H9 (cell line): ENCODE measurements around the gene PHKA2. TPM values are rescaled to one million over a fixed set of nuclear protein-coding genes. Genes with fewer than 3 reads are reported as not detected.

Source experiments
- DNase-seq: peaks from one replicate; pipeline ENCODE4 v3.0.0-alpha.2; 2017
- H2AFZ ChIP-seq: one replicate; pipeline ENCODE4 v1.6.1; 2013; ENCODE audit warnings: mild to moderate bottlenecking, low read length, control low read depth, moderate library complexity
- H2AK5ac ChIP-seq: 2 replicates; pipeline ENCODE4 v1.6.1; 2013; ENCODE audit warnings: low read length, control low read depth, mixed read lengths; ENCODE audit not compliant: insufficient read length
- H2BK120ac ChIP-seq: one replicate; pipeline ENCODE4 v1.6.1; 2013; ENCODE audit warnings: low read depth, mild to moderate bottlenecking, low read length, control low read depth, inconsistent platforms; ENCODE audit not compliant: poor library complexity, severe bottlenecking
- H2BK12ac ChIP-seq: 2 replicates; pipeline ENCODE4 v1.6.1; 2013; ENCODE audit warnings: low read length, control low read depth, mixed read lengths, low read depth; ENCODE audit not compliant: insufficient read length
- H2BK15ac ChIP-seq: 2 replicates; pipeline ENCODE4 v1.6.1; 2013; ENCODE audit warnings: low read depth, low read length, control low read depth
- H2BK20ac ChIP-seq: one replicate; pipeline ENCODE4 v1.6.1; 2013; ENCODE audit warnings: low read depth, mild to moderate bottlenecking, low read length, control low read depth, inconsistent platforms; ENCODE audit not compliant: poor library complexity, severe bottlenecking
- H2BK5ac ChIP-seq: 2 replicates; pipeline ENCODE4 v1.6.1; 2013; ENCODE audit warnings: low read length, control low read depth, mixed read lengths; ENCODE audit not compliant: insufficient read length
- H3K14ac ChIP-seq: 2 replicates; pipeline ENCODE4 v1.6.1; 2013; ENCODE audit warnings: low read length, control low read depth; ENCODE audit not compliant: insufficient read depth
- H3K18ac ChIP-seq: 2 replicates; pipeline ENCODE4 v1.6.1; 2013; ENCODE audit warnings: low read depth, mild to moderate bottlenecking, mixed read lengths, low read length, control low read depth; ENCODE audit not compliant: insufficient read length
- H3K23ac ChIP-seq: 2 replicates; pipeline ENCODE4 v1.6.1; 2013; ENCODE audit warnings: low read length, control low read depth, mixed read lengths, low read depth; ENCODE audit not compliant: insufficient read length
- H3K23me2 ChIP-seq: 2 replicates; pipeline ENCODE4 v1.6.1; 2013; ENCODE audit warnings: low read depth, mild to moderate bottlenecking, mixed read lengths, low read length, control low read depth; ENCODE audit not compliant: insufficient read length, poor library complexity, severe bottlenecking
- H3K27ac ChIP-seq: 2 replicates; pipeline ENCODE4 v1.5.1; 2013; ENCODE audit warnings: low read length, control low read depth, mixed read lengths, low read depth; ENCODE audit not compliant: insufficient read length
- H3K27me3 ChIP-seq: 2 replicates; pipeline ENCODE4 v1.6.1; 2013; ENCODE audit warnings: low read length, control low read depth, inconsistent platforms; ENCODE audit not compliant: insufficient read depth
- H3K4ac ChIP-seq: 2 replicates; pipeline ENCODE4 v1.6.1; 2013; ENCODE audit warnings: low read depth, mild to moderate bottlenecking, control low read depth, inconsistent platforms, low read length, moderate library complexity
- H3K4me1 ChIP-seq: 2 replicates; pipeline ENCODE4 v1.6.1; 2013; ENCODE audit warnings: low read length, control low read depth, inconsistent platforms; ENCODE audit not compliant: insufficient read depth
- H3K4me2 ChIP-seq: 2 replicates; pipeline ENCODE4 v1.6.1; 2013; ENCODE audit warnings: low read length, control low read depth, mixed read lengths; ENCODE audit not compliant: insufficient read length, insufficient read depth
- H3K56ac ChIP-seq: 2 replicates; pipeline ENCODE4 v1.6.1; 2013; ENCODE audit warnings: low read depth, mild to moderate bottlenecking, mixed read lengths, low read length, control low read depth; ENCODE audit not compliant: insufficient read length
- H3K79me1 ChIP-seq: 2 replicates; pipeline ENCODE4 v1.6.1; 2013; ENCODE audit warnings: low read depth, mild to moderate bottlenecking, moderate library complexity, low read length, control low read depth, inconsistent platforms; ENCODE audit not compliant: insufficient read depth, poor library complexity, severe bottlenecking
- H3K79me2 ChIP-seq: 2 replicates; pipeline ENCODE4 v1.6.1; 2013; ENCODE audit warnings: low read length, control low read depth, inconsistent platforms; ENCODE audit not compliant: insufficient read depth
- H3K9ac ChIP-seq: 2 replicates; pipeline ENCODE4 v1.6.1; 2013; ENCODE audit warnings: low read length, control low read depth, mixed read lengths; ENCODE audit not compliant: insufficient read length; ENCODE audit errors: extremely low read depth
- H3K9me3 ChIP-seq: one replicate; pipeline ENCODE4 v1.6.1; 2013; ENCODE audit warnings: low read depth, low read length, inconsistent platforms; ENCODE audit not compliant: control insufficient read depth
- H3T11ph ChIP-seq: one replicate; pipeline ENCODE4 v1.6.1; 2013; ENCODE audit warnings: mild to moderate bottlenecking, low read length, control low read depth, inconsistent platforms
- H4K20me1 ChIP-seq: one replicate; pipeline ENCODE4 v1.6.1; 2013; ENCODE audit not compliant: control insufficient read depth, insufficient read length, insufficient read depth
- H4K5ac ChIP-seq: 2 replicates; pipeline ENCODE4 v1.6.1; 2013; ENCODE audit warnings: low read depth, mild to moderate bottlenecking, mixed read lengths, low read length, control low read depth; ENCODE audit not compliant: insufficient read length
- H4K8ac ChIP-seq: replicated peaks from 2 replicates; pipeline ENCODE4 v1.6.1; 2013; ENCODE audit warnings: low read length, control low read depth, mixed read lengths, low read depth; ENCODE audit not compliant: insufficient read length
- H4K91ac ChIP-seq: 2 replicates; pipeline ENCODE4 v1.6.1; 2013; ENCODE audit warnings: low read depth, mild to moderate bottlenecking, moderate library complexity, mixed read lengths, low read length, control low read depth; ENCODE audit not compliant: insufficient read length
- H3K27ac Mint-ChIP-seq, 3 experiments: 2 replicates in 2 of 3; 3 replicates in 1 of 3; pipeline ENCODE4 v1.8.0; 2020 to 2021; ENCODE audit warnings: mixed read lengths in 3 of 3, mild to moderate bottlenecking in 1 of 3, moderate library complexity in 1 of 3
- H3K27me3 Mint-ChIP-seq: 2 replicates; pipeline ENCODE4 v1.8.0; 2021; ENCODE audit warnings: low read depth, mild to moderate bottlenecking, moderate library complexity, mixed read lengths
- H3K36me3 Mint-ChIP-seq, 3 experiments: 2 replicates in 2 of 3; 3 replicates in 1 of 3; pipeline ENCODE4 v1.8.0; 2020 to 2021; ENCODE audit warnings: low read depth in 3 of 3, mixed read lengths in 3 of 3; ENCODE audit not compliant: insufficient read depth in 1 of 3
- H3K4me1 Mint-ChIP-seq, 2 experiments: 2 replicates each; pipeline ENCODE4 v1.8.0; 2020; ENCODE audit warnings: mixed read lengths in 2 of 2
- H3K4me3 Mint-ChIP-seq, 2 experiments: 2 replicates in 1 of 2; 3 replicates in 1 of 2; pipeline ENCODE4 v1.8.0; 2020 to 2021; ENCODE audit warnings: mild to moderate bottlenecking in 2 of 2, mixed read lengths in 2 of 2, moderate library complexity in 1 of 2
- H3K9me3 Mint-ChIP-seq, 2 experiments: 2 replicates in 1 of 2; 3 replicates in 1 of 2; pipeline ENCODE4 v1.8.0; 2020; ENCODE audit warnings: mild to moderate bottlenecking in 2 of 2, mixed read lengths in 2 of 2, moderate library complexity in 1 of 2
- CTCF ChIP-seq: fragments of 200-600 bp; sonication (generic); conservative IDR thresholded peaks from 3 replicates; pipeline ENCODE4 v1.8.0; 2021; ENCODE audit warnings: antibody characterized with exemption, mild to moderate bottlenecking
- WGBS: extraction: QIAGEN DNeasy Blood & Tissue Kit; methylation state at CpG from one replicate; pipeline ENCODE4 v1.1.7; 2013; ENCODE audit warnings: missing lambda C conversion rate, low lambda C conversion rate, mixed read lengths; ENCODE audit not compliant: insufficient read length; ENCODE audit errors: extremely low coverage; 5-methylcytosine and 5-hydroxymethylcytosine counted together
- total RNA-seq: library from RNA; stranded (reverse); gene quantifications from 2 replicates; pipeline ENCODE4 v1.2.1, GENCODE V29; 2021

The PHKA2 gene
- total RNA-seq, 1 experiment from 2014 or later, result 24.2 TPM

DNA sequence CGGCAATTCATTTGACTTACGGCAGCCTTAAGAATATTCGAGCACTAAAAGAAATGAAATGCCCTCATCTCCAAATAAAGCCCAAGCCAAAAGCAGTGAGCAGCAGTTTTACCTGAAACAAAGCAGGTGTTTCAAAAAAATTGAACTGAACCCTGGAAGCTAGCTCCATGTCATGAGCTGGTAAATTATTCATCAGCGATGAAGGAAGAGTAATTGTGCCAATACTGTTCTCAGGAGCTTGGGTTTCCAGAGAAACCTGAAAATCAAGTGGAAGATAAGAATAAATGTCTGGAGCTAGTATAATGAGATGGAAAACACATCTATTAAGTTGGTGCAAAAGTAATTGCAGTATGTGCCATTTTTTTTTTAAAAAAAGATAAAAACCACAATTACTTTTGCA is 24.0 kb upstream of the PHKA2 start:
- Mint-ChIP-seq H3K27me3 (no peaks in the 10 kb centered on the region; the same call in none of the 2 replicates), H3K9me3 (peaks cover 52 to 59% of the 10 kb centered on the region in 2 experiments)

More for the DNA sequence above, 24.0 kb upstream of the PHKA2 start:
- no peak overlapping the region for H3T11ph ChIP-seq
- H2BK20ac ChIP-seq, result no peak overlapping the region
- no peak overlapping the region for H2BK15ac ChIP-seq
- no peak overlapping the region for H2BK12ac ChIP-seq
- H2BK120ac ChIP-seq, result no peak overlapping the region
- H3K18ac ChIP-seq, result no peak overlapping the region
- H3K4me1 ChIP-seq, result no peaks in the 10 kb centered on the region
- H3K9me3 ChIP-seq, result peaks cover 43% of the 10 kb centered on the region
- WGBS, result no CpG with 5 or more reads among the region's 4 CpGs
- no peak overlapping the region for H3K56ac ChIP-seq
- no peak overlapping the region for H3K9ac ChIP-seq
- H3K4me3 Mint-ChIP-seq, result no peak overlapping the region
- H4K5ac ChIP-seq, result no peak overlapping the region
- H3K79me2 ChIP-seq, result no peaks in the 10 kb centered on the region
- H3K14ac ChIP-seq, result no peak overlapping the region
- H3K36me3 Mint-ChIP-seq, result peaks cover 5 to 23% (median 12%) of the 10 kb centered on the region in 3 experiments
- H3K4me1 Mint-ChIP-seq, result no peaks in the 10 kb centered on the region
- no peak overlapping the region for H3K4me2 ChIP-seq
- H2AFZ ChIP-seq, result no peak overlapping the region
- no peak for DNase-seq
- no peaks in the 10 kb centered on the region for H3K23me2 ChIP-seq
- H3K79me1 ChIP-seq, result no peaks in the 10 kb centered on the region
- no peak overlapping the region for H2BK5ac ChIP-seq
- no peak overlapping the region for H4K91ac ChIP-seq
- H2AK5ac ChIP-seq, result no peak overlapping the region
- H3K23ac ChIP-seq, result no peak overlapping the region
- no peaks in the 10 kb centered on the region for H3K27me3 ChIP-seq
- H4K8ac ChIP-seq, result no peak overlapping the region
- H3K27ac ChIP-seq, result no peak overlapping the region
- TF ChIP-seq CTCF, result no peak
- no peak overlapping the region for H3K27ac Mint-ChIP-seq
- no peaks in the 10 kb centered on the region for H4K20me1 ChIP-seq
- H3K4ac ChIP-seq, result no peak overlapping the region
